ENCODE data around the gene ATP12A. TPM values are rescaled to one million over a fixed set of nuclear protein-coding genes. Genes with fewer than 3 reads are reported as not detected.

Gene ATP12A
- total RNA-seq, 1 experiment from 2014 or later, result not detected

- no TSS peak for BruUV-seq (replicated peaks)
- Histone ChIP-seq H3K4me3 (ENCODE audit: low read depth in 2 of 2, low read length in 2 of 2) (no peak overlapping the region), H3K9me3 (ENCODE audit: control insufficient read depth, insufficient read depth, low read depth, low read length) (no peaks in the 10 kb centered on the region), H3K27me3 (ENCODE audit: control insufficient read depth, insufficient read depth, low read length) (no peaks in the 10 kb centered on the region), H3K36me3 (ENCODE audit: control insufficient read depth, insufficient read depth, low read length) (no peaks in the 10 kb centered on the region), H3K27ac (ENCODE audit: low read length) (no peak overlapping the region), H3K4me1 (ENCODE audit: control insufficient read depth, insufficient read depth, low read length) (no peaks in the 10 kb centered on the region)
- no peak for TF ChIP-seq REST (IDR thresholded peaks at IDR 0.05; ENCODE audit: insufficient read depth in 1 of 2, low read depth in 2 of 2, low read length in 1 of 2)
- no peak for TF ChIP-seq POLR2AphosphoS5 (IDR thresholded peaks at IDR 0.05; ENCODE audit: low read depth, low read length)
- TF ChIP-seq SIN3A (IDR thresholded peaks at IDR 0.05; ENCODE audit: borderline replicate concordance, insufficient read depth, low read depth, low read length), result no peak
- no peak for TF ChIP-seq CTCF (IDR thresholded peaks at IDR 0.05)
- no peak for TF ChIP-seq TCF7L2 (IDR thresholded peaks at IDR 0.05; ENCODE audit: low read depth, low read length)
- in situ Hi-C loops (cut with HindIII; ENCODE audit: low pct_unique_long_range_greater_than_20kb, low sequenced_read_pairs), result no loop called here
- no peak for DNase-seq (ENCODE audit: low read depth, low spot score)
- ChIA-PET CTCF (no interaction called here), POLR2A (no interaction called here)
- no peak for ATAC-seq
- intact Hi-C loops (cut with micrococcal nuclease; ENCODE audit: unreplicated experiment), result no loop called here
Observed at GRCh38 chr13:24652359-24652758, 27.8 kb upstream of the ATP12A start.

- no peak for DNase-seq (ENCODE audit: low read depth, low spot score)
- TF ChIP-seq SIN3A (IDR thresholded peaks at IDR 0.05; ENCODE audit: borderline replicate concordance, insufficient read depth, low read depth, low read length), result no peak
- no peak for TF ChIP-seq TCF7L2 (IDR thresholded peaks at IDR 0.05; ENCODE audit: low read depth, low read length)
- no peak for TF ChIP-seq REST (IDR thresholded peaks at IDR 0.05; ENCODE audit: insufficient read depth in 1 of 2, low read depth in 2 of 2, low read length in 1 of 2)
- no peak for TF ChIP-seq CTCF (IDR thresholded peaks at IDR 0.05)
- no peak for TF ChIP-seq POLR2AphosphoS5 (IDR thresholded peaks at IDR 0.05; ENCODE audit: low read depth, low read length)
- H3K27ac ChIP-seq (ENCODE audit: low read length), result no peak overlapping the region
- H3K36me3 ChIP-seq (ENCODE audit: control insufficient read depth, insufficient read depth, low read length), result no peaks in the 10 kb centered on the region
- intact Hi-C loops (cut with micrococcal nuclease; ENCODE audit: unreplicated experiment), result no loop called here
- ChIA-PET CTCF (no interaction called here), POLR2A (interaction anchor here (0.5 kb wide), 1 partner anchor 78 kb away, joined by 3 read pairs; no protein-coding TSS in a partner anchor)
- in situ Hi-C loops (cut with HindIII; ENCODE audit: low pct_unique_long_range_greater_than_20kb, low sequenced_read_pairs), result no loop called here
- H3K4me1 ChIP-seq (ENCODE audit: control insufficient read depth, insufficient read depth, low read length), result no peaks in the 10 kb centered on the region
- no peaks in the 10 kb centered on the region for H3K9me3 ChIP-seq (ENCODE audit: control insufficient read depth, insufficient read depth, low read depth, low read length)
- no peaks in the 10 kb centered on the region for H3K27me3 ChIP-seq (ENCODE audit: control insufficient read depth, insufficient read depth, low read length)
- ATAC-seq, result no peak
- BruUV-seq (replicated peaks), result no TSS peak
- H3K4me3 ChIP-seq (ENCODE audit: low read depth in 2 of 2, low read length in 2 of 2), result no peak overlapping the region
Observed at GRCh38 chr13:24654741-24655140, 25.5 kb upstream of the ATP12A start.
